Central memory CD8-positive, alpha-beta T cell (primary cell): ENCODE results near the gene YARS2.
A peak's percentile ranks its signal among the peaks of the same experiment; 100 is the strongest.
"Not testable (repeated sequence)": the region's sequence is repeated elsewhere in the genome, so short reads cannot be mapped to it uniquely, and the experiment has no call there.

Experiments used
- ATAC-seq: fragments of 150-1000 bp; cut with Tn5 transposase; replicated peaks from 2 replicates; pipeline ENCODE4 v1.10.0; 2022; ENCODE audit warnings: mild to moderate bottlenecking, moderate FRiP score, moderate number of reproducible peaks; ENCODE audit not compliant: poor library complexity, severe bottlenecking; ENCODE audit errors: extremely low read depth
- DNase-seq, 2 donors: peaks; one replicate each; pipeline ENCODE4 v3.0.0; 2021; ENCODE audit warnings: low spot score in 2 of 2
- H3K27ac Mint-ChIP-seq: one replicate; pipeline ENCODE4 v1.8.0; 2022; ENCODE audit warnings: low read depth, mild to moderate bottlenecking, moderate library complexity, mixed read lengths
- H3K27me3 Mint-ChIP-seq: one replicate; pipeline ENCODE4 v1.8.0; 2022; ENCODE audit warnings: mixed read lengths
- H3K36me3 Mint-ChIP-seq: one replicate; pipeline ENCODE4 v1.8.0; 2022; ENCODE audit warnings: mild to moderate bottlenecking, moderate library complexity, mixed read lengths; ENCODE audit not compliant: insufficient read depth
- H3K4me1 Mint-ChIP-seq: one replicate; pipeline ENCODE4 v1.8.0; 2022; ENCODE audit warnings: mixed read lengths
- H3K4me3 Mint-ChIP-seq: one replicate; pipeline ENCODE4 v1.8.0; 2022; ENCODE audit warnings: mild to moderate bottlenecking, moderate library complexity, mixed read lengths
- H3K9me3 Mint-ChIP-seq: one replicate; pipeline ENCODE4 v1.8.0; 2022; ENCODE audit warnings: mixed read lengths

The YARS2 gene

DNA sequence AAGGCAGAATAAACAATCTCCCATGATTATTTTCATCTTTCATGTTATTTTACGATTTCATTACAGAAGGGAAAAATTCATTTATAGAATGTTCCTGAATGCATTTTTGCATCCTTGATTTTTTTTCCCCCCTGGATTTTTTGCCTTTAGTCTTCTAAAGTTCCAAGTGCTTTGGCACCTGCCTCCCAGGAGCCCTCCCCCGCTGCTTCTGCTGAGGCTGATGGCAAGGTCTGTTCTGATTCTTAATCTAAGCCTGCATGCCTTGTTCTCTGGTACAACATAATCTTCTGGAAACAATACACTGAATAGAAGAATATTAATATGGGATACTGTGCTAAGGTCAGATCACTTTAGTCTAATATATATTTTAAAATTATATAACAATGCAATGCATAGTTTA, 18.0 kb downstream of the YARS2 start:
- Mint-ChIP-seq H3K27ac (no peak overlapping the region), H3K4me1 (no peaks in the 10 kb centered on the region)

GRCh38 chr12:32736445-32736844, 19.3 kb downstream of the YARS2 start:
- H3K4me1 Mint-ChIP-seq = no peaks in the 10 kb centered on the region
- no peak overlapping the region for H3K27ac Mint-ChIP-seq
- H3K36me3 Mint-ChIP-seq = peaks cover 62% of the 10 kb centered on the region
- H3K27me3 Mint-ChIP-seq = no peaks in the 10 kb centered on the region
- no peak overlapping the region for H3K4me3 Mint-ChIP-seq
- no peak for DNase-seq
- no peaks in the 10 kb centered on the region for H3K9me3 Mint-ChIP-seq
- ATAC-seq = no peak

More for the DNA sequence above, 18.0 kb downstream of the YARS2 start:
- Mint-ChIP-seq H3K27me3 (no peaks in the 10 kb centered on the region), H3K9me3 (no peaks in the 10 kb centered on the region), H3K4me3 (no peak overlapping the region), H3K36me3 (peaks cover 69% of the 10 kb centered on the region)
- DNase-seq (no peak), ATAC-seq (no peak)

DNA sequence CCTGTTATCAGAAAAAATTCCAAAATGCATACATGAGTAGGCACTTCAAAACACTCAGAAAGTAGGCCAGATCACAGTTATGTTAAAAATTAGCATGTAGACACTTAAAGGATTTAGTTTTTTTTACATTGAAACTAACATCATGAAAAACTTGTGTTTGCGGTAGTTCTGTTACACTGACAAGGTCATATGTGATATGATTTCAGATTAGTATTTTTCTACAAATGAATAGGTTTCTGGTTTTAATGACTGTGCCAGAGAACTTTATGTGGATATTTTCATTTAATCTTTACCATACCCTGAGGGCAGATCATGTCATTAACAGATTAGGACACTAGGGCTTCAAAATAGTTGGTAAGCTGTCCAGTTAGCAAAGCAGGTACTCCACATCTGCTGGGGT, 20.7 kb downstream of the YARS2 start:
- Mint-ChIP-seq H3K27ac (no peak overlapping the region), H3K9me3 (no peaks in the 10 kb centered on the region), H3K4me1 (peaks cover 4% of the 10 kb centered on the region), H3K4me3 (no peak overlapping the region), H3K36me3 (peaks cover 57% of the 10 kb centered on the region), H3K27me3 (no peaks in the 10 kb centered on the region)
- ATAC-seq (no peak), DNase-seq (no peak)

DNA sequence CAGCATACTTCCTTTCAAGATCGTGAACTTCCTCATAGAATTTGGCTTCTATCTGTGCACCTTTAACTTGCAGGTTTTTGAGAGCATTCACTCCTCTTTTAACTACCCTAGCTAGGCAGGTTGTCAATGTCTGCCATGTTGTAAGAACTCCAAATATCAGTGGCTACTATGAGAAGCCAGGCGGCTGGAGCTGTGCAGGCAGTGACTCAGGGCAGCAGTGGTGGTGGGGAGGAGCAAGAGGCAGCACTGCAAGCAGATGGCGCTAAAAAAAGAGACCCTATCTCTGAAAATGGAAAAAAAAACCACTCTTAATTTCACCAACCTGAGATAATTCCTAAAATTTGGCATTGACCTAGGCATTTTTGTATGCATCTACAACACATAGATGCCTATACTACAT, 28.5 kb downstream of the YARS2 start:
- peak overlapping the region; percentile 52 for H3K27ac Mint-ChIP-seq
- ATAC-seq (no peak), DNase-seq (no peak)
- peaks cover 5% of the 10 kb centered on the region for H3K4me1 Mint-ChIP-seq
- no peak overlapping the region for H3K4me3 Mint-ChIP-seq
- no peaks in the 10 kb centered on the region for H3K27me3 Mint-ChIP-seq
- H3K36me3 Mint-ChIP-seq = peaks cover 38% of the 10 kb centered on the region
- H3K9me3 Mint-ChIP-seq = no peaks in the 10 kb centered on the region

- H3K27ac Mint-ChIP-seq = no peak overlapping the region
- ATAC-seq (no peak), DNase-seq (no peak)
- H3K4me3 Mint-ChIP-seq = no peak overlapping the region
- no peaks in the 10 kb centered on the region for H3K27me3 Mint-ChIP-seq
- peaks cover 5% of the 10 kb centered on the region for H3K4me1 Mint-ChIP-seq
- H3K9me3 Mint-ChIP-seq = no peaks in the 10 kb centered on the region
- H3K36me3 Mint-ChIP-seq = peaks cover 43% of the 10 kb centered on the region
Observed at GRCh38 chr12:32726286-32726685, 29.4 kb downstream of the YARS2 start.

DNA sequence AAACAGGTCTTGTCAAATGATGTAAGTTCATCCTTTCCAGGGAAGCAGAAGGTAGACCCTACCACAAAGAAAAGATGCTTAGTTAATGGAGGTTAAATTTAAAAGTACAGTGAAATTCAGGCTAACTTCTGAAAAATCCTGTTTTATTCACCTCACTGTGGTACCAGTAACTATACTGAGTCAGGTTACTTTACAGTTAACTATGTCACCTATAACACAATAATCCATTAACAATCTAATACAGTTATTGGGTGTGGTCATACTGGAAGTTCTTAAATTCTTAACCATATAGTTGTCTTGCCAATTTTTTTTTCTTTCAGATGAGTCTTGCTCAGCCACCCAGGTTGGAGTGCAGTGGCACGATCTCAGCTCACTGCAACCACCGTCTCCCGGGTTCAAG, 30.4 kb downstream of the YARS2 start:
- not testable (repeated sequence) for ATAC-seq, H3K27me3 Mint-ChIP-seq, DNase-seq, H3K27ac Mint-ChIP-seq, H3K9me3 Mint-ChIP-seq, H3K4me1 Mint-ChIP-seq, H3K4me3 Mint-ChIP-seq
- peaks cover 46% of the 10 kb centered on the region for H3K36me3 Mint-ChIP-seq

DNA sequence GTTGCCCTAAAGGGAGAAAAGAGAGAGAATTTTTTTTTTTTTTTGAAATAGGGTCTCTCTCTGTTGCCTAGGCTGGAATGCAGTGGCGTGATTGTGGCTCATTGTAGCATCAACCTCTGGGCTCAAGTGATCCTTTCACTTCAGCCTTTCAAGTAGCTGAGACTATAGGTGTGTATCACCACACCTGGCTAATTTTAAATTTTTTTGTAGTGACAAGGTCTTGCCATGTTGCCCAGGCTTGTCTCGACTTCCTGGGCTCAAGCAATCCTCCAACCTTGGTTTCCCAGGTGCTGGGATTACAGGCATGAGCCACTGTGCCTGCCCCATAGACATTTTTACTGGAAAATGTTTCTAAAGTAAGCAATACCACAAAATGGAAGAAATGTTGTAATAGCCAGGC, 36.8 kb downstream of the YARS2 start:
- Mint-ChIP-seq H3K4me3 (no peak overlapping the region), H3K27ac (no peak overlapping the region), H3K27me3 (no peaks in the 10 kb centered on the region), H3K4me1 (no peaks in the 10 kb centered on the region), H3K36me3 (peaks cover 31% of the 10 kb centered on the region), H3K9me3 (no peaks in the 10 kb centered on the region)
- no peak for ATAC-seq
- DNase-seq = no peak

DNA sequence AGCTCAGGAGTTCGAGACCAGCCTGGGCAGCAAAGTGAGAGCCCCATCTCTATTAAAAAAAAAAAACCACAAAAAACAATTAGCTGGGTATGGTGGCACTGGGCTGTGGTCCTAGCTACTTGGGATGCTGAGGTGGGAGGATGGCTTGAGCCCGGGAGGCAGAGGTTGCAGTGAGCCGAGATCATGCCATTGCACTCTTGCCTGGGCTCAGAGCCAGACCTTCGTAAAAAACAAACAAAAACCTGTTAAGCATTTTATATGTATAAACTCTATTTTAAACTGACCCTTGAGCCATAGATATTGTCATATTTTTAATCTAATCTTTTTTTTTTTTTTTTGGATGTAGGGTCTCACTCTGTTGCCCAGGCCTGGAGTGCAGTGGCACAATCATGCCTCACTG, 40.9 kb downstream of the YARS2 start:
- H3K27ac Mint-ChIP-seq = no peak overlapping the region
- DNase-seq (no peak), ATAC-seq (no peak)
- no peaks in the 10 kb centered on the region for H3K27me3 Mint-ChIP-seq
- H3K9me3 Mint-ChIP-seq = no peaks in the 10 kb centered on the region
- no peaks in the 10 kb centered on the region for H3K4me1 Mint-ChIP-seq
- peaks cover 19% of the 10 kb centered on the region for H3K36me3 Mint-ChIP-seq
- no peak overlapping the region for H3K4me3 Mint-ChIP-seq

DNA sequence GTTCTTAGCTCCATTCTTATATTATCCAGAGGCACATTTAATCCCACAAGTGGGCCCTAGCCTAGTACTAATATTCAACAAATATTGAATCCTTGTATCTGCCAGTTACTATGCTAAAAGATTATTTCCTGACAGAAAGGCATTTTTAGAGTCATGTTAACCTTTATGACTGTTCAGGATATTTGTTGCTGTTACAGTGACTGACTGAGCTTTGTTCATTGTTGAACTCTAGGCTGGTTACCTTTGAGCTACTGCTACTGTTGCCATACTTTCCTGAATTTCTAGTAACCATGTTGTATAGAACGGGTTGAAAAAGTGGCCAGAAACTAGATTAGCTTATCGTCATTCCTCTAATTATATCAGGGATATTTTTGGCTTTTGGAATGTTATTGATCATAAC, 46.8 kb downstream of the YARS2 start:
- Mint-ChIP-seq H3K9me3 (no peaks in the 10 kb centered on the region), H3K27ac (no peak overlapping the region), H3K36me3 (peaks cover 20% of the 10 kb centered on the region), H3K27me3 (no peaks in the 10 kb centered on the region), H3K4me3 (no peak overlapping the region), H3K4me1 (no peaks in the 10 kb centered on the region)
- no peak for ATAC-seq
- no peak for DNase-seq

DNA sequence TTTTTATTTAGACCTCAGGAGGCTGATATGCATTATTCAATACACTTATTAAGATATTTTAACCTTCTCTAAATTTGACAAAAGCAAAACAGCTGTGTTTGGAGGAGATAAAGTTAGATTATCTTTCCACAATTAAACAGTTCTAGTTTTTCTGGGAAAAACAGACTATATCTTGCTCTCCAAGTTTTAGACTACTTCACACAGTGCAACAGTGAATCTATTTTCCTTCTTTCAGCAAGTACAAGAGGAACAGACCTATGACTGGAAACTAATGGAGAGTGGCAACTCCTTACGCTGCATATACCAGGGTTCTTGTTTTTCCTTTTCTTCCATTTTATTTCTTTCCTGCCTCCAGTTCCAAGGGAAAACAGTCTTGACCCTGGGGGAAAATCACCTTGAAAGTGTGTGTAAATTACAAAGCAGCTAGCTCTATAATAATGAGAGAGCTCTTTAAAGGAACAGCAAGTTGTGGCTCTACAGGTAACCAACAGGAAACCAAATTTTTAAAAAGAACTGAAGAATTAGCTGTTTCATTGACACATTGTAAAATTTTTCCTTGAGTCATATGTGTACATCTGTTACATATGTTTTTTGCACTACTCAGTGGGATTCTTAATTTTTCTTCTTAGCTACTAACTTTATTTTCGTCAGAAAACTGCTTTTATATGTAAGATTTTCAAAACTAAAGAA, 49.2 kb downstream of the YARS2 start:
- H3K4me3 Mint-ChIP-seq = no peak overlapping the region
- DNase-seq = no peak
- H3K27ac Mint-ChIP-seq = peak overlapping the region; percentile 19
- H3K27me3 Mint-ChIP-seq = no peaks in the 10 kb centered on the region
- no peak for ATAC-seq
- H3K9me3 Mint-ChIP-seq = no peaks in the 10 kb centered on the region
- H3K36me3 Mint-ChIP-seq = peaks cover 17% of the 10 kb centered on the region
- H3K4me1 Mint-ChIP-seq = peaks cover 4% of the 10 kb centered on the region

- Mint-ChIP-seq H3K36me3 (peaks cover 16% of the 10 kb centered on the region), H3K4me1 (peaks cover 4% of the 10 kb centered on the region), H3K27ac (no peak overlapping the region), H3K4me3 (no peak overlapping the region), H3K27me3 (no peaks in the 10 kb centered on the region), H3K9me3 (no peaks in the 10 kb centered on the region)
- DNase-seq (no peak), ATAC-seq (no peak)
Observed at GRCh38 chr12:32705783-32706182, 49.9 kb downstream of the YARS2 start.

- H3K36me3 Mint-ChIP-seq = peaks cover 9% of the 10 kb centered on the region
- peaks cover 4% of the 10 kb centered on the region for H3K4me1 Mint-ChIP-seq
- H3K9me3 Mint-ChIP-seq = no peaks in the 10 kb centered on the region
- no peak for DNase-seq
- no peaks in the 10 kb centered on the region for H3K27me3 Mint-ChIP-seq
- no peak for ATAC-seq
- H3K27ac Mint-ChIP-seq = peak overlapping the region; percentile 58
- no peak overlapping the region for H3K4me3 Mint-ChIP-seq
Observed at GRCh38 chr12:32702946-32703345, 52.8 kb downstream of the YARS2 start.

GRCh38 chr12:32702473-32702872, 53.2 kb downstream of the YARS2 start:
- H3K4me1 Mint-ChIP-seq = peaks cover 6% of the 10 kb centered on the region
- H3K27ac Mint-ChIP-seq = no peak overlapping the region
- H3K9me3 Mint-ChIP-seq = no peaks in the 10 kb centered on the region
- H3K4me3 Mint-ChIP-seq = no peak overlapping the region
- H3K36me3 Mint-ChIP-seq = peaks cover 9% of the 10 kb centered on the region
- no peaks in the 10 kb centered on the region for H3K27me3 Mint-ChIP-seq
- ATAC-seq (no peak), DNase-seq (no peak)
